SJSA1 (cell line): ENCODE measurements around the gene TMEM92. TPM values are rescaled to one million over a fixed set of nuclear protein-coding genes. Genes with fewer than 3 reads are reported as not detected.

Source experiments
- DNase-seq, 2 experiments: peaks; one replicate each; pipeline ENCODE4 v3.0.0-alpha.2; 2015 to 2020; ENCODE audit warnings: low spot score in 2 of 2, low read depth in 1 of 2
- H3K27ac ChIP-seq: fragments of 250-450 bp; sonication (Bioruptor Pico); 2 replicates; pipeline ENCODE4 v1.5.1; 2020; ENCODE audit warnings: mild to moderate bottlenecking, moderate library complexity
- H3K27me3 ChIP-seq: fragments of 250-450 bp; sonication (Bioruptor Pico); replicated peaks from 2 replicates; pipeline ENCODE4 v1.5.1; 2020; ENCODE audit warnings: mild to moderate bottlenecking, moderate library complexity
- H3K36me3 ChIP-seq: fragments of 250-450 bp; sonication (Bioruptor Pico); 2 replicates; pipeline ENCODE4 v1.5.1; 2020; ENCODE audit warnings: mild to moderate bottlenecking
- H3K4me1 ChIP-seq: fragments of 250-450 bp; sonication (Bioruptor Pico); replicated peaks from 2 replicates; pipeline ENCODE4 v1.6.1; 2021; ENCODE audit warnings: mild to moderate bottlenecking
- H3K4me3 ChIP-seq: fragments of 250-450 bp; sonication (Bioruptor Pico); 2 replicates; pipeline ENCODE4 v1.5.1; 2020; ENCODE audit warnings: mild to moderate bottlenecking
- H3K9me3 ChIP-seq: fragments of 250-450 bp; sonication (Bioruptor Pico); replicated peaks from 2 replicates; pipeline ENCODE4 v1.5.1; 2020; ENCODE audit warnings: mild to moderate bottlenecking
- total RNA-seq: library from RNA; depleted of rRNA; stranded (reverse); fragments of >200 nt; shearing (Covaris generic); gene quantifications from 2 replicates; pipeline ENCODE4 v1.2.3, GENCODE V29; 2014

Gene TMEM92
- total RNA-seq, 1 experiment from 2014 or later = 0.05 TPM

DNA sequence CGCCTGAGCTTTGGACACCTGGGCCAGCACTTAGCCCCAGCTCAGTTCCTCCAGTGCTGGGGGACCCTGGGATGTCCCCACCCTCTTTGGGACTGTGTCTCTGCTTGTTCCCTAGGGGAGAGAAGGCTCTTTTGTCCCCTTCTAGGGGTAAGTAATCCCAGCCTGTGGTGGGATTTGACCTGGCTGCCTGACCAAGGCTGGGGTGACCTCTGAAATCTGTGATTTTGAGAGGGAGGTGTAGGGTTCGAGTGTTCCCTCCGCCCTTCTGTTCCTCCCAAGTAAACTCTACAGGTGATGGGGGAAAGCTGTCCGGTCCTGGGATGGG, 593 bp downstream of the TMEM92 start:
- Histone ChIP-seq H3K36me3 (peaks cover 5% of the 10 kb centered on the region; the same call in 1 of the 2 replicates), H3K9me3 (0 out of 2 replicates have a peak, but pooled peaks cover 2% of the 10 kb centered on the region), H3K27me3 (no peaks in the 10 kb centered on the region), H3K4me3 (no peak overlapping the region), H3K4me1 (peaks cover 68% of the 10 kb centered on the region), H3K27ac (no peak overlapping the region)
- no peak for DNase-seq

DNA sequence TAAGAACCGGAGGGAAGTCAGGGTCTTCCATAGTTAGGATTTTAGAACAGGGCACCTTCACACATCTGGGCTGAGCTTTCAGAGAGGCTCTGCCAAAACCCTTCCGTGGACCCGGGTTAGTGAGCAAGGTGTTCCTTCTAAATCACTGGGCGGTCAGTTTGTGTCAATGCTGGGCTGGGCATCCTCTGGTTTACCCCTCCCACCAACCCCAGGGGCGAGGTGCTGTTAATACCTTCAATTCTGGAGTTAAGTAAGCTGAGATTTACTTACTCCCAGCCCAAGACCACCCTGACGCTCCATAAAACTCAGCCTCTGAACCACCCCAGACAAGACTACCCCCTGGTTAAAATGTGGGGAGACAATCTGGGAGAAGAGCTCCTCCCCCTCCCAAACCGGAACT, 1.0 kb downstream of the TMEM92 start:
- H3K4me3 ChIP-seq = no peak overlapping the region
- DNase-seq = no peak
- H3K27ac ChIP-seq = no peak overlapping the region
- peaks cover 5% of the 10 kb centered on the region; the same call in 1 of the 2 replicates for H3K36me3 ChIP-seq
- no peaks in the 10 kb centered on the region for H3K27me3 ChIP-seq
- peaks cover 66% of the 10 kb centered on the region for H3K4me1 ChIP-seq
- 0 out of 2 replicates have a peak, but pooled peaks cover 2% of the 10 kb centered on the region for H3K9me3 ChIP-seq

- no peak overlapping the region for H3K27ac ChIP-seq
- H3K9me3 ChIP-seq = 0 out of 2 replicates have a peak, but pooled peaks cover 2% of the 10 kb centered on the region
- DNase-seq = no peak
- H3K27me3 ChIP-seq = no peaks in the 10 kb centered on the region
- H3K4me3 ChIP-seq = no peak overlapping the region
- H3K36me3 ChIP-seq = peaks cover 13% of the 10 kb centered on the region
- peaks cover 51% of the 10 kb centered on the region for H3K4me1 ChIP-seq
Measured at GRCh38 chr17:50276588-50277356, 2.5 kb downstream of the TMEM92 start.

DNA sequence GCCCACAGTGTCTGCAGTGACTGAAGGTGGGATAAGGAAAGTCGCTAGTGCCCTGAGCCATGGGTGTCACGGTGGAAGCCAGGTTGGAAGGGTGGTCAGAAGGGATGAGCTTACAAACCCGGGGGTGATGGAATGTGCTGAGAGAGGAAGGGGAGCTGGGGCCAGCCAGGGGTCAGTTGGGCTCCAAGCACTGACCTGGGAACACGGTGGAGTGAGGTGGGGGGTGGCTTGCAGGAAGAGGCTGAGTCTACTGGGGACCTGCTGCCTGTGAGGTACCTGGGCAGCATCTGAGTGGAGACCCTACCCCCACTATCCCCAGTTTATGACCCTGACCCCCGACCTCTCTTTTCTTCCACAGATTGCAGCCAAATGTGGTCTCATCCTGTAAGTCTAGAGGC, 3.1 kb downstream of the TMEM92 start:
- Histone ChIP-seq H3K36me3 (peaks cover 16% of the 10 kb centered on the region), H3K27ac (no peak overlapping the region), H3K27me3 (no peaks in the 10 kb centered on the region), H3K9me3 (0 out of 2 replicates have a peak, but pooled peaks cover 2% of the 10 kb centered on the region), H3K4me3 (no peak overlapping the region), H3K4me1 (peaks cover 45% of the 10 kb centered on the region)
- no peak for DNase-seq

GRCh38 chr17:50278526-50279180, 4.4 kb downstream of the TMEM92 start:
- Histone ChIP-seq H3K36me3 (peaks cover 16% of the 10 kb centered on the region), H3K4me1 (peaks cover 32% of the 10 kb centered on the region), H3K9me3 (peaks cover 8% of the 10 kb centered on the region; the same call in 1 of the 2 replicates), H3K27me3 (no peaks in the 10 kb centered on the region), H3K27ac (no peak overlapping the region), H3K4me3 (no peak overlapping the region)
- DNase-seq = no peak

GRCh38 chr17:50279181-50279526, 4.9 kb downstream of the TMEM92 start:
- DNase-seq = peak; percentile 43 to 83
- Histone ChIP-seq H3K9me3 (peaks cover 8% of the 10 kb centered on the region; the same call in 1 of the 2 replicates), H3K4me1 (peaks cover 30% of the 10 kb centered on the region), H3K4me3 (no peak overlapping the region), H3K27ac (no peak overlapping the region), H3K36me3 (peaks cover 16% of the 10 kb centered on the region), H3K27me3 (no peaks in the 10 kb centered on the region)

DNA sequence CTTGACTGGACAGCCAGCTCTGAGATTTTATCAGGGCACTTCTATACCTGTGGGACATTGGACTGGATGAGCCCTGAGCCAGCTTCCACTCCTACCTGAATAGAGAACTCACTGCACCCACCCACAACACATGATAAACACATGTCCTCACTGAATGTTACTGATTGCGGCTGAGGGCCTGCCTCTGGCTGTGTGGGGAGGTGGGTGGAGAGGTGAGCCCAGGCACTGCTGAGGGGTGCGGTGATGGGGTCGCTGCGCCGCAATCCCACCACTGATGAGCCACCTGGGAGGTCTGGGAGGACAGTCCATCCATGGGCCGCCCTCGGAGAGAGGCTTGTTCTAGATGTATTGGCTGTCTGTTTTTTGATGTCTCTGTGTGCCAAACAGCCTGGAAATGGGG, 5.4 kb downstream of the TMEM92 start:
- H3K36me3 ChIP-seq = peaks cover 16% of the 10 kb centered on the region

GRCh38 chr17:50280068-50280467, 5.8 kb downstream of the TMEM92 start:
- no peak overlapping the region for H3K4me3 ChIP-seq

More for the DNA sequence above, 5.4 kb downstream of the TMEM92 start:
- no peak for DNase-seq
- Histone ChIP-seq H3K9me3 (peaks cover 8% of the 10 kb centered on the region; the same call in 1 of the 2 replicates), H3K27me3 (no peaks in the 10 kb centered on the region), H3K27ac (no peak overlapping the region), H3K4me3 (no peak overlapping the region), H3K4me1 (peaks cover 25% of the 10 kb centered on the region)

GRCh38 chr17:50280801-50281441, 6.7 kb downstream of the TMEM92 start:
- Histone ChIP-seq H3K9me3 (peaks cover 8% of the 10 kb centered on the region; the same call in 1 of the 2 replicates), H3K36me3 (peaks cover 16% of the 10 kb centered on the region), H3K4me1 (peaks cover 25% of the 10 kb centered on the region), H3K27ac (no peak overlapping the region), H3K27me3 (no peaks in the 10 kb centered on the region), H3K4me3 (no peak overlapping the region)
- no peak for DNase-seq

More at GRCh38 chr17:50280068-50280467, 5.8 kb downstream of the TMEM92 start:
- DNase-seq = no peak
- Histone ChIP-seq H3K4me1 (peaks cover 25% of the 10 kb centered on the region), H3K9me3 (peaks cover 8% of the 10 kb centered on the region; the same call in 1 of the 2 replicates), H3K27me3 (no peaks in the 10 kb centered on the region), H3K27ac (no peak overlapping the region), H3K36me3 (peaks cover 16% of the 10 kb centered on the region)

GRCh38 chr17:50281739-50282401, 7.6 kb downstream of the TMEM92 start:
- H3K27ac ChIP-seq = no peak overlapping the region
- H3K4me3 ChIP-seq = no peak overlapping the region
- H3K36me3 ChIP-seq = peaks cover 16% of the 10 kb centered on the region
- no peak for DNase-seq
- peaks cover 8% of the 10 kb centered on the region; the same call in 1 of the 2 replicates for H3K9me3 ChIP-seq
- peaks cover 19% of the 10 kb centered on the region for H3K4me1 ChIP-seq
- H3K27me3 ChIP-seq = no peaks in the 10 kb centered on the region

DNA sequence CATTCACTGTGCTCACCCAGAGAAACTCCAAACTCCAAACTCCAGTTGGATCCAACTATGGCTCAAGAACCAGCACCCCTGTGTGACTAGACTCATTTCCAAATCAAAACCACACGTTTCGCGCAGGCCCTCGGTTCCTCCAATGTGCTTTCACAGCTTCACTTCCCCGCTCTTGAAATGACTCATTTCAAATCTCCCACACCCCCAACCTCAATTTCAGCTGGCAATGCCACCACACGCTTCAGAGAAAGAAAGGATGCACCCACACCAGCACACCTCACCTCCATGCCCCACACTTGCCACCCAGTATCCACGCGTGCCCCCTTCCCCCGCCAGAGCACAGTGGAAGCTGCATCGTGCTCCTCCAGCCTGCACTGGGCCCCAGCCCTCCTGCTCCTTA, 9.0 kb downstream of the TMEM92 start:
- Histone ChIP-seq H3K4me1 (peaks cover 15% of the 10 kb centered on the region), H3K27me3 (no peaks in the 10 kb centered on the region), H3K4me3 (no peak overlapping the region), H3K9me3 (peaks cover 8% of the 10 kb centered on the region; the same call in 1 of the 2 replicates), H3K27ac (no peak overlapping the region), H3K36me3 (peaks cover 16% of the 10 kb centered on the region)
- DNase-seq = no peak

DNA sequence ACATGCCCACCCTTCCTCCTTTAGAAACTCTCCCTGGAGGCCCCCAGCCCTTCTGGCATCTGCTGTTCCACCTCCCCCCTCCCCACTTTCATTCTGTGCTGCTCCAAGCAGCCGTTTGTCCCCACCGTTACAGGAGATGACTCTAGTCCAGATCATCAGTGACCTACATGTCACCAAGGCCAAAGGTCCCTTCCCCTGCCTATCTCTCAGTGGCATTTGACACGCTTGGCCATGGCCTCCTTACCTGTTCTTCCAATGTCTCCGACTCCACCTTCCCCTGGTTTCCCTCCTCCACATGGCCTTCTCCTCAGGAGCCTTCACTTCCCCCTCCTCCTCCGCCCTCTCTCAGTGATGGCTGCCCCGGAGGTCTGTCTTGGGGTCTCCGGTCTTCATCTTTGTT, 9.4 kb downstream of the TMEM92 start:
- Histone ChIP-seq H3K27me3 (no peaks in the 10 kb centered on the region), H3K36me3 (peaks cover 16% of the 10 kb centered on the region), H3K27ac (no peak overlapping the region), H3K4me3 (no peak overlapping the region), H3K4me1 (peaks cover 18% of the 10 kb centered on the region), H3K9me3 (peaks cover 8% of the 10 kb centered on the region; the same call in 1 of the 2 replicates)
- DNase-seq = no peak

- Histone ChIP-seq H3K4me3 (no peak overlapping the region), H3K36me3 (peaks cover 9% of the 10 kb centered on the region), H3K4me1 (peaks cover 27% of the 10 kb centered on the region), H3K27me3 (no peaks in the 10 kb centered on the region), H3K27ac (no peak overlapping the region), H3K9me3 (peaks cover 6% of the 10 kb centered on the region; the same call in 1 of the 2 replicates)
- no peak for DNase-seq
Measured at GRCh38 chr17:50285941-50286340, 11.7 kb downstream of the TMEM92 start.
